Measurements from ENCODE around the gene GRB2. TPM values are rescaled to one million over a fixed set of nuclear protein-coding genes. Genes with fewer than 3 reads are reported as not detected.

GRB2 gene
- total RNA-seq, 1 experiment from 2014 or later: 92.6 TPM

DNA sequence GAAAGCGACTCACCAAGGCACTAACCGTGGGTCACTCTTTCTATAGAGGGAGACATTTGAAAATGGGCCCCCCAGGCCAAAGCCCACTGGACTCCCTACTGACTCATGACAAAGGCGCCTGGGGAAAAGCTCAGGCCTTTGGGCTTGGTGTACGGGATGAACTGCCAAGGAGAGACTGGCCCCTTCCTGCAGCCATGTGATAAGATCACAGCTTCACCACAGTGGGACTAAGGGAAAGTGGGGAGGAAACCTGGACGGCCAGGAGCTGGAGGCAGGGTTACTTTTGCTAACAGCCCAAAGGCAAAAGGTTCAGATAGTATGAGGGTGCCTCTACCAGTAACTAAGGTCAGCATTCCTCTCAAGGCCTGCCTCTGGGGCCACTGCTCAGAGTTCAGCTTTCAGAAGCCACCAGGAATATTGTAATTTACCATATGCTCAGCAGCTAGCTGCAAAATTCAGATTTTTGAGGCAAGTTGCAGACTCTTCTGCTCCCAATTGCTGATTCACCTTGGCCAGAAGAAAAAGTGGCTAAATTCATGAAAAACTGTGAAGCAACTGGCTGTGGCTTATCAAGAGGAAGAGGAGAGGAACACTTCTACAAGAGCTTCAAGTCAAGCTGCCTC lies 79.1 kb downstream of the GRB2 start (continued):
- TF ChIP-seq, protein P1, sequence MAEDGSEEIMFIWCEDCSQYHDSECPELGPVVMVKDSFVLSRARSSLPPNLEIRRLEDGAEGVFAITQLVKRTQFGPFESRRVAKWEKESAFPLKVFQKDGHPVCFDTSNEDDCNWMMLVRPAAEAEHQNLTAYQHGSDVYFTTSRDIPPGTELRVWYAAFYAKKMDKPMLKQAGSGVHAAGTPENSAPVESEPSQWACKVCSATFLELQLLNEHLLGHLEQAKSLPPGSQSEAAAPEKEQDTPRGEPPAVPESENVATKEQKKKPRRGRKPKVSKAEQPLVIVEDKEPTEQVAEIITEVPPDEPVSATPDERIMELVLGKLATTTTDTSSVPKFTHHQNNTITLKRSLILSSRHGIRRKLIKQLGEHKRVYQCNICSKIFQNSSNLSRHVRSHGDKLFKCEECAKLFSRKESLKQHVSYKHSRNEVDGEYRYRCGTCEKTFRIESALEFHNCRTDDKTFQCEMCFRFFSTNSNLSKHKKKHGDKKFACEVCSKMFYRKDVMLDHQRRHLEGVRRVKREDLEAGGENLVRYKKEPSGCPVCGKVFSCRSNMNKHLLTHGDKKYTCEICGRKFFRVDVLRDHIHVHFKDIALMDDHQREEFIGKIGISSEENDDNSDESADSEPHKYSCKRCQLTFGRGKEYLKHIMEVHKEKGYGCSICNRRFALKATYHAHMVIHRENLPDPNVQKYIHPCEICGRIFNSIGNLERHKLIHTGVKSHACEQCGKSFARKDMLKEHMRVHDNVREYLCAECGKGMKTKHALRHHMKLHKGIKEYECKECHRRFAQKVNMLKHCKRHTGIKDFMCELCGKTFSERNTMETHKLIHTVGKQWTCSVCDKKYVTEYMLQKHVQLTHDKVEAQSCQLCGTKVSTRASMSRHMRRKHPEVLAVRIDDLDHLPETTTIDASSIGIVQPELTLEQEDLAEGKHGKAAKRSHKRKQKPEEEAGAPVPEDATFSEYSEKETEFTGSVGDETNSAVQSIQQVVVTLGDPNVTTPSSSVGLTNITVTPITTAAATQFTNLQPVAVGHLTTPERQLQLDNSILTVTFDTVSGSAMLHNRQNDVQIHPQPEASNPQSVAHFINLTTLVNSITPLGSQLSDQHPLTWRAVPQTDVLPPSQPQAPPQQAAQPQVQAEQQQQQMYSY (CRISPR knock-in tag; IDR thresholded peaks at IDR 0.05): no peak
- TF ChIP-seq, protein P2, sequence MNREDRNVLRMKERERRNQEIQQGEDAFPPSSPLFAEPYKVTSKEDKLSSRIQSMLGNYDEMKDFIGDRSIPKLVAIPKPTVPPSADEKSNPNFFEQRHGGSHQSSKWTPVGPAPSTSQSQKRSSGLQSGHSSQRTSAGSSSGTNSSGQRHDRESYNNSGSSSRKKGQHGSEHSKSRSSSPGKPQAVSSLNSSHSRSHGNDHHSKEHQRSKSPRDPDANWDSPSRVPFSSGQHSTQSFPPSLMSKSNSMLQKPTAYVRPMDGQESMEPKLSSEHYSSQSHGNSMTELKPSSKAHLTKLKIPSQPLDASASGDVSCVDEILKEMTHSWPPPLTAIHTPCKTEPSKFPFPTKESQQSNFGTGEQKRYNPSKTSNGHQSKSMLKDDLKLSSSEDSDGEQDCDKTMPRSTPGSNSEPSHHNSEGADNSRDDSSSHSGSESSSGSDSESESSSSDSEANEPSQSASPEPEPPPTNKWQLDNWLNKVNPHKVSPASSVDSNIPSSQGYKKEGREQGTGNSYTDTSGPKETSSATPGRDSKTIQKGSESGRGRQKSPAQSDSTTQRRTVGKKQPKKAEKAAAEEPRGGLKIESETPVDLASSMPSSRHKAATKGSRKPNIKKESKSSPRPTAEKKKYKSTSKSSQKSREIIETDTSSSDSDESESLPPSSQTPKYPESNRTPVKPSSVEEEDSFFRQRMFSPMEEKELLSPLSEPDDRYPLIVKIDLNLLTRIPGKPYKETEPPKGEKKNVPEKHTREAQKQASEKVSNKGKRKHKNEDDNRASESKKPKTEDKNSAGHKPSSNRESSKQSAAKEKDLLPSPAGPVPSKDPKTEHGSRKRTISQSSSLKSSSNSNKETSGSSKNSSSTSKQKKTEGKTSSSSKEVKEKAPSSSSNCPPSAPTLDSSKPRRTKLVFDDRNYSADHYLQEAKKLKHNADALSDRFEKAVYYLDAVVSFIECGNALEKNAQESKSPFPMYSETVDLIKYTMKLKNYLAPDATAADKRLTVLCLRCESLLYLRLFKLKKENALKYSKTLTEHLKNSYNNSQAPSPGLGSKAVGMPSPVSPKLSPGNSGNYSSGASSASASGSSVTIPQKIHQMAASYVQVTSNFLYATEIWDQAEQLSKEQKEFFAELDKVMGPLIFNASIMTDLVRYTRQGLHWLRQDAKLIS (CRISPR knock-in tag; IDR thresholded peaks at IDR 0.05; ENCODE audit: borderline replicate concordance): no peak
- TF ChIP-seq, protein P3, sequence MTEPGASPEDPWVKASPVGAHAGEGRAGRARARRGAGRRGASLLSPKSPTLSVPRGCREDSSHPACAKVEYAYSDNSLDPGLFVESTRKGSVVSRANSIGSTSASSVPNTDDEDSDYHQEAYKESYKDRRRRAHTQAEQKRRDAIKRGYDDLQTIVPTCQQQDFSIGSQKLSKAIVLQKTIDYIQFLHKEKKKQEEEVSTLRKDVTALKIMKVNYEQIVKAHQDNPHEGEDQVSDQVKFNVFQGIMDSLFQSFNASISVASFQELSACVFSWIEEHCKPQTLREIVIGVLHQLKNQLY (CRISPR knock-in tag; IDR thresholded peaks at IDR 0.05): no peak
- no peak for TF ChIP-seq MYBL2 (CRISPR knock-in tag; IDR thresholded peaks at IDR 0.05)

DNA sequence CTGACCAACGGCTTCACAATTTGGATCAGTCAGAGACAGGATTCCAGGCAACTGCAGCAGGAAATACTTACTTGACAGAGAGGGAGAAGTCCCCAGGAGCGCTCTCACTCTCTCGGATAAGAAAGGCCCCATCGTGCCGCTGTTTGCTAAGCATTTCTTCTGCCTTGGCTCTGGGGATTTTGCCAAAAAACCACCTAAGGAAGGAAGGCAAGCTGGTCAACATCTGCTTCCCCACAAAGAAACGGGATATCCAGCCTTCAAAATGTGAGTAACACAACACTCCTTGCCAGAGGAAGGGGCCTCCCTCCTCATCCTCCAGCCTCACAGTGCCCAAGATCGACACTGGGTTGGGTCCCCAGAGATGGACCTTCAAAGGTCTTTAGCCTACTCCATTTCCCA lies 79.7 kb downstream of the GRB2 start:
- DNase-seq (ENCODE audit: low spot score) (no peak), ATAC-seq (peak; percentile 15; the same call in 1 of the 2 replicates)

More for the DNA sequence above, 79.7 kb downstream of the GRB2 start:
- H3K4me1 Mint-ChIP-seq: peaks cover 29% of the 10 kb centered on the region
- H3K9me3 Mint-ChIP-seq: no peaks in the 10 kb centered on the region
- peaks cover 23% of the 10 kb centered on the region for H3K36me3 Mint-ChIP-seq
- no peak overlapping the region for H3K4me3 Mint-ChIP-seq
- no peak for TF ChIP-seq NR1H2 (CRISPR knock-in tag; IDR thresholded peaks at IDR 0.05)
- no peak for TF ChIP-seq TEAD1 (CRISPR knock-in tag; IDR thresholded peaks at IDR 0.05)
- no peak for TF ChIP-seq NFYB (CRISPR knock-in tag; conservative IDR thresholded peaks at IDR 0.05; ENCODE audit: low read depth)
- TF ChIP-seq, protein P4, sequence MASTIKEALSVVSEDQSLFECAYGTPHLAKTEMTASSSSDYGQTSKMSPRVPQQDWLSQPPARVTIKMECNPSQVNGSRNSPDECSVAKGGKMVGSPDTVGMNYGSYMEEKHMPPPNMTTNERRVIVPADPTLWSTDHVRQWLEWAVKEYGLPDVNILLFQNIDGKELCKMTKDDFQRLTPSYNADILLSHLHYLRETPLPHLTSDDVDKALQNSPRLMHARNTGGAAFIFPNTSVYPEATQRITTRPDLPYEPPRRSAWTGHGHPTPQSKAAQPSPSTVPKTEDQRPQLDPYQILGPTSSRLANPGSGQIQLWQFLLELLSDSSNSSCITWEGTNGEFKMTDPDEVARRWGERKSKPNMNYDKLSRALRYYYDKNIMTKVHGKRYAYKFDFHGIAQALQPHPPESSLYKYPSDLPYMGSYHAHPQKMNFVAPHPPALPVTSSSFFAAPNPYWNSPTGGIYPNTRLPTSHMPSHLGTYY (CRISPR knock-in tag; IDR thresholded peaks at IDR 0.05): no peak
- TF ChIP-seq ZNF263 (CRISPR knock-in tag; IDR thresholded peaks at IDR 0.05; ENCODE audit: low read depth): no peak
- TF ChIP-seq TEAD4 (CRISPR knock-in tag; IDR thresholded peaks at IDR 0.05): no peak
- TF ChIP-seq, protein P5, sequence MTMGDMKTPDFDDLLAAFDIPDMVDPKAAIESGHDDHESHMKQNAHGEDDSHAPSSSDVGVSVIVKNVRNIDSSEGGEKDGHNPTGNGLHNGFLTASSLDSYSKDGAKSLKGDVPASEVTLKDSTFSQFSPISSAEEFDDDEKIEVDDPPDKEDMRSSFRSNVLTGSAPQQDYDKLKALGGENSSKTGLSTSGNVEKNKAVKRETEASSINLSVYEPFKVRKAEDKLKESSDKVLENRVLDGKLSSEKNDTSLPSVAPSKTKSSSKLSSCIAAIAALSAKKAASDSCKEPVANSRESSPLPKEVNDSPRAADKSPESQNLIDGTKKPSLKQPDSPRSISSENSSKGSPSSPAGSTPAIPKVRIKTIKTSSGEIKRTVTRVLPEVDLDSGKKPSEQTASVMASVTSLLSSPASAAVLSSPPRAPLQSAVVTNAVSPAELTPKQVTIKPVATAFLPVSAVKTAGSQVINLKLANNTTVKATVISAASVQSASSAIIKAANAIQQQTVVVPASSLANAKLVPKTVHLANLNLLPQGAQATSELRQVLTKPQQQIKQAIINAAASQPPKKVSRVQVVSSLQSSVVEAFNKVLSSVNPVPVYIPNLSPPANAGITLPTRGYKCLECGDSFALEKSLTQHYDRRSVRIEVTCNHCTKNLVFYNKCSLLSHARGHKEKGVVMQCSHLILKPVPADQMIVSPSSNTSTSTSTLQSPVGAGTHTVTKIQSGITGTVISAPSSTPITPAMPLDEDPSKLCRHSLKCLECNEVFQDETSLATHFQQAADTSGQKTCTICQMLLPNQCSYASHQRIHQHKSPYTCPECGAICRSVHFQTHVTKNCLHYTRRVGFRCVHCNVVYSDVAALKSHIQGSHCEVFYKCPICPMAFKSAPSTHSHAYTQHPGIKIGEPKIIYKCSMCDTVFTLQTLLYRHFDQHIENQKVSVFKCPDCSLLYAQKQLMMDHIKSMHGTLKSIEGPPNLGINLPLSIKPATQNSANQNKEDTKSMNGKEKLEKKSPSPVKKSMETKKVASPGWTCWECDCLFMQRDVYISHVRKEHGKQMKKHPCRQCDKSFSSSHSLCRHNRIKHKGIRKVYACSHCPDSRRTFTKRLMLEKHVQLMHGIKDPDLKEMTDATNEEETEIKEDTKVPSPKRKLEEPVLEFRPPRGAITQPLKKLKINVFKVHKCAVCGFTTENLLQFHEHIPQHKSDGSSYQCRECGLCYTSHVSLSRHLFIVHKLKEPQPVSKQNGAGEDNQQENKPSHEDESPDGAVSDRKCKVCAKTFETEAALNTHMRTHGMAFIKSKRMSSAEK (CRISPR knock-in tag; IDR thresholded peaks at IDR 0.05; ENCODE audit: borderline replicate concordance): no peak
- TF ChIP-seq KAT7 (CRISPR knock-in tag; IDR thresholded peaks at IDR 0.05; ENCODE audit: borderline replicate concordance): no peak
- no peak for TF ChIP-seq CREB1 (CRISPR knock-in tag; IDR thresholded peaks at IDR 0.05)
- no peak for TF ChIP-seq ZNF138 (CRISPR knock-in tag; conservative IDR thresholded peaks at IDR 0.05)
- TF ChIP-seq JUN (CRISPR knock-in tag; IDR thresholded peaks at IDR 0.05): no peak
- no peak for TF ChIP-seq ATF1 (CRISPR knock-in tag; IDR thresholded peaks at IDR 0.05)
- no peak for TF ChIP-seq ZBTB21 (CRISPR knock-in tag; IDR thresholded peaks at IDR 0.05; ENCODE audit: borderline replicate concordance)
- TF ChIP-seq ZNF232 (CRISPR knock-in tag; IDR thresholded peaks at IDR 0.05): no peak
- TF ChIP-seq, protein P6, sequence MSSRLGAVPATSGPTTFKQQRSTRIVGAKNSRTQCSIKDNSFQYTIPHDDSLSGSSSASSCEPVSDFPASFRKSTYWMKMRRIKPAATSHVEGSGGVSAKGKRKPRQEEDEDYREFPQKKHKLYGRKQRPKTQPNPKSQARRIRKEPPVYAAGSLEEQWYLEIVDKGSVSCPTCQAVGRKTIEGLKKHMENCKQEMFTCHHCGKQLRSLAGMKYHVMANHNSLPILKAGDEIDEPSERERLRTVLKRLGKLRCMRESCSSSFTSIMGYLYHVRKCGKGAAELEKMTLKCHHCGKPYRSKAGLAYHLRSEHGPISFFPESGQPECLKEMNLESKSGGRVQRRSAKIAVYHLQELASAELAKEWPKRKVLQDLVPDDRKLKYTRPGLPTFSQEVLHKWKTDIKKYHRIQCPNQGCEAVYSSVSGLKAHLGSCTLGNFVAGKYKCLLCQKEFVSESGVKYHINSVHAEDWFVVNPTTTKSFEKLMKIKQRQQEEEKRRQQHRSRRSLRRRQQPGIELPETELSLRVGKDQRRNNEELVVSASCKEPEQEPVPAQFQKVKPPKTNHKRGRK (CRISPR knock-in tag; IDR thresholded peaks at IDR 0.05; ENCODE audit: borderline replicate concordance): no peak
- TF ChIP-seq TCF7 (CRISPR knock-in tag; IDR thresholded peaks at IDR 0.05; ENCODE audit: low read depth): no peak
- no peaks in the 10 kb centered on the region for H3K27me3 Mint-ChIP-seq (ENCODE audit: low read depth)
- H3K27ac Mint-ChIP-seq: peak overlapping the region; percentile 87
- CTCF ChIA-PET: interaction anchor here (0.6 to 2.4 kb wide), 6 partner anchors 19 to 86 kb away, joined by 3 to 9 read pairs (median 4); partner anchors contain the start of genes MIF4GD and SLC25A19
- POLR2A ChIA-PET: no interaction called here
